ENCODE measurements around the gene GUCY1B1.

GUCY1B1 gene

GRCh38 chr4:155799116-155799793 is 40.4 kb downstream of the GUCY1B1 start:
- DNase-seq (ENCODE audit: low read depth in 1 of 2, low spot score in 1 of 2) = no peak

DNA sequence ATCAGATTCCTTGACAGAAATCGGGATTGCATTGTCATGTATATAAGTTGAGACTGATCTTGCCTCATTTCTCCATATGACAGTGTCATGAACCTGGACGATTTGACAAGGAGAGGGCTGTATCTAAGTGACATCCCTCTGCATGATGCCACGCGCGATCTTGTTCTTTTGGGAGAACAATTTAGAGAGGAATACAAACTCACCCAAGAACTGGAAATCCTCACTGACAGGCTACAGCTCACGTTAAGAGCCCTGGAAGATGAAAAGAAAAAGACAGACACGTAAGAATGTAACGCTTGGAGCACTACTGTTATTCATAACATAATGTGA is 40.9 kb downstream of the GUCY1B1 start:
- DNase-seq (ENCODE audit: low read depth in 1 of 2, low spot score in 1 of 2) = no peak

- DNase-seq (ENCODE audit: low read depth in 1 of 2, low spot score in 1 of 2) = no peak
These were observed 42.0 kb downstream of the GUCY1B1 start for GRCh38 chr4:155800685-155801343.

- no peak for DNase-seq (ENCODE audit: low read depth in 1 of 2, low spot score in 1 of 2)
These were observed 43.6 kb downstream of the GUCY1B1 start for GRCh38 chr4:155802190-155802959.

GRCh38 chr4:155805016-155805415 is 46.2 kb downstream of the GUCY1B1 start:
- DNase-seq (ENCODE audit: low read depth in 1 of 2, low spot score in 1 of 2) = no peak

- DNase-seq (ENCODE audit: low read depth in 1 of 2, low spot score in 1 of 2) = no peak
These were observed 48.2 kb downstream of the GUCY1B1 start for GRCh38 chr4:155807021-155807420.

GRCh38 chr4:155809835-155810234 is 51.0 kb downstream of the GUCY1B1 start:
- no peak for DNase-seq (ENCODE audit: low read depth in 1 of 2, low spot score in 1 of 2)

DNA sequence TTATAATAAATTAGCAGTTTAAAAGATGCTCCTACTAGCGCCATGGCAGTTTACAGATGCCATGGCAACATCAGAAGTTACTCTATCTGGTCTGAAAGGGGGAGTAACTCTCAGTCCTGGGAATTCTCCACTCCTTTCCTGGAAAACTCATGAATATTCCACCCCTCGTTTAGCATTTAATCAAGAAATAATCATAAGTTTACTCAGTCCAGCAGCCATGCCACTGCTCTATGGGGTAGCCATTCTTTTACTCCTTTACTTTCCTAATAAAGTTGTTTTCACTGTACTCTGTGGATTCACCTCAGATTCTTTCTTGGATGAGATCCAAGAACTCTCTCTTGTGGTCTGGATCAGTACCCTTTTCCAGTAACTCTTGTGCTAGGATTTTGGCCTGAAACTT is 52.3 kb downstream of the GUCY1B1 start:
- no peak for DNase-seq (ENCODE audit: low read depth in 1 of 2, low spot score in 1 of 2)

- no peak for DNase-seq (ENCODE audit: low read depth in 1 of 2, low spot score in 1 of 2)
These were observed 59.8 kb downstream of the GUCY1B1 start for GRCh38 chr4:155818639-155819038.

DNA sequence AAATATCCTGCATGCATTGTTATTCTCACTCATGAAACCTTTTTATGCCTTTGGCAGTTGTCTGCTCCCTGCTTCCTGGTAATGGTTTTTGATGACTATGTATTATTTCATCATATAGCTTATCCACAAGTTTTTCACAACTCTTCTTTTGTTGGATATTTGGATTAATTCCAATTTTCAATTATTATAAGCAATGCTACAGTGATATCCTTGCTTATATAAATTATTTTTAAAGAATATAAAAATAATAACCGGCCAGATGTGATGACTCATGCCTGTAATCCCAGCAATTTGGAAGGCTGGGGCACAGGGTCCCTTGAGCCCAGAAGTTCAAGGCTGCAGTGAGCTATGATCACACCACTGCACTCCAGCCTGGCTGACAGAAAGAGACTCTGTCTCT is 60.2 kb downstream of the GUCY1B1 start:
- DNase-seq (ENCODE audit: low read depth in 1 of 2, low spot score in 1 of 2) = no peak

- no peak for DNase-seq (ENCODE audit: low read depth in 1 of 2, low spot score in 1 of 2)
These were observed 62.2 kb downstream of the GUCY1B1 start for GRCh38 chr4:155820887-155821518.

GRCh38 chr4:155822572-155822971 is 63.8 kb downstream of the GUCY1B1 start:
- no peak for DNase-seq (ENCODE audit: low read depth in 1 of 2, low spot score in 1 of 2)

- no peak for DNase-seq (ENCODE audit: low read depth in 1 of 2, low spot score in 1 of 2)
These were observed 69.8 kb downstream of the GUCY1B1 start for GRCh38 chr4:155828628-155829027.

GRCh38 chr4:155832664-155833063 is 73.8 kb downstream of the GUCY1B1 start:
- no peak for DNase-seq (ENCODE audit: low read depth in 1 of 2, low spot score in 1 of 2)

- DNase-seq (ENCODE audit: low read depth in 1 of 2, low spot score in 1 of 2) = no peak
These were observed 78.5 kb downstream of the GUCY1B1 start for GRCh38 chr4:155837203-155837796.

DNA sequence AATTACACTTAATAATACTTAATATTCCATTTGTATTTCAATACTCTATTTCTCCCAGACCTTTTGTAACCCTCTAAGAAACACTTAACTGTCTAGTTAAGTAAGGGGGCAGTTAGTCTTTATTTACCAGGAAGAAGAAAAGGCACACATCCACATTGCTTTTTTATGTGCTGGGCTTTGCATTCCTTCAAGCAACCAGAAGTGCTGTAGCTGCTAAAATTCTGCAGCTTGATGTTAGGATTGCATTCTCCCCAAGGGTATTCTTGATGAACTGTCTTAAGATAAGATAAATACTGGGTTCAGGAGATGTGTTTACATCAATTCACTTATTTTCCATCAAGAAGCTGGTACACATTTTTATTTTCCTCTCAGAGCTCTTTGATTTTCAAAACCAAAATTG is 83.3 kb downstream of the GUCY1B1 start:
- DNase-seq (ENCODE audit: low read depth in 1 of 2, low spot score in 1 of 2) = no peak

DNA sequence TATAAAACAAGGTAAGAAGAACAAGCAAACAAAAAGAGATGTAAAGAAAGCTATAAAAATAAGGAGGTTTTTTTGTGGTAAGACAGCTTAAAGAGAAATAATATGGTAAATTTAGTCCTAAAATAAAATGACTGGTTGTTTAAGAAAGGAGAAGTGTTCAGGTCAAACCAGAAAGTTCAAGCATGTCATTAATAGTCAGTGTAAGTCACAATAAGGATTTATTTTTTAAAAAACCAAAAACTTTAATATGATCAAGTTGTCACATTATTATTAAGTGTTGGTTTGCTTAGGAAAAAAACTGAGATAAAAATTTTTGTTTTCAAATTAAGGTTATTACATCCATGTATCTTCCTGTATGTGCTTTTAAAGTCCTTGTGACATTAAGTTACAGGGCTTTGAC is 88.1 kb downstream of the GUCY1B1 start:
- DNase-seq (ENCODE audit: low read depth in 1 of 2, low spot score in 1 of 2) = no peak

GRCh38 chr4:155849042-155849441 is 90.2 kb downstream of the GUCY1B1 start:
- no peak for DNase-seq (ENCODE audit: low read depth in 1 of 2, low spot score in 1 of 2)

DNA sequence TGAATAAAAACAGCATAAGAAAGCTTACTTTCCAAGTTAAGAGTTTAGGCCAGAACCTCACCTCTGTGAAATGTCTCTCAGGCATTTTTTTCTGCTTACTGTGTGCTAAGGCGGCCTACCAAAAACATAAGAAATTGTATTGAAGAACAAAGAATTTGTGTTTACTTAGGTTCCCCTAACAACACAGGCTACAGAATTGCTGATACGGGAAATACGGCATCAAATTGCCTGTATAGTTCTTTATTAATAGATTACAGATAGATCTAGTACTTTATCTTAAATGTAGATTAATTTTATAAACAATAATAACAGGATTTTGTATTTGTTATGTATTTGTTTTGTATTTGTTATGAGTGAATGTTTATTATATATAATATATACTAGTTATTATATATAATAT is 94.4 kb downstream of the GUCY1B1 start:
- DNase-seq (ENCODE audit: low read depth in 1 of 2, low spot score in 1 of 2) = no peak

- no peak for DNase-seq (ENCODE audit: low read depth in 1 of 2, low spot score in 1 of 2)
These were observed 95.9 kb downstream of the GUCY1B1 start for GRCh38 chr4:155854582-155855226.

- DNase-seq (ENCODE audit: low read depth in 1 of 2, low spot score in 1 of 2) = no peak
These were observed 97.1 kb downstream of the GUCY1B1 start for GRCh38 chr4:155855897-155856296.

All from stimulated activated CD4-positive, alpha-beta T cell treated with anti-CD3 and anti-CD28 coated beads, Interleukin-15, amount 100 ng/mL, for 1 hour (primary cell).